Measurements from ENCODE around the gene RNF144A. TPM values are rescaled to one million over a fixed set of nuclear protein-coding genes. Genes with fewer than 3 reads are reported as not detected.
A peak's percentile ranks its signal among the peaks of the same experiment; 100 is the strongest.

The RNF144A gene
- total and polyA plus RNA-seq, 2 donors from 2014 or later: 4.2 to 12.3 TPM

- DNase-seq (peak in 3 of 5 donors; percentile 43 to 81 (median 69)), FAIRE-seq (no peak)
- no peak for TF ChIP-seq CTCF (IDR thresholded peaks at IDR 0.05; ENCODE audit: borderline replicate concordance, extremely low read depth, insufficient read depth)
- Histone ChIP-seq H3K9ac (ENCODE audit: low read length in 3 of 3) (peak overlapping the region; percentile 25 to 51 (median 35)), H3K4me1 (ENCODE audit: control insufficient read depth in 2 of 3, insufficient read depth in 2 of 3, low read depth in 1 of 3, low read length in 3 of 3) (peaks cover 8 to 19% (median 14%) of the 10 kb centered on the region in 3 donors), H3K27me3 (ENCODE audit: control insufficient read depth, insufficient read depth, low read length) (no peaks in the 10 kb centered on the region), H3K9me3 (ENCODE audit: control insufficient read depth in 2 of 3, insufficient read depth in 1 of 3, low read length in 3 of 3) (no peaks in the 10 kb centered on the region), H3K27ac (ENCODE audit: low read depth in 2 of 2, low read length in 2 of 2) (peak overlapping the region; percentile 11 to 21), H3K36me3 (ENCODE audit: control insufficient read depth in 2 of 3, insufficient read depth in 3 of 3, low read length in 3 of 3) (no peaks in the 10 kb centered on the region), H3K4me3 (ENCODE audit: low read length in 3 of 3) (peak overlapping the region; percentile 29 to 66 (median 55))
- intact Hi-C loops (cut with DNase I): no loop called here
These were observed 679 bp downstream of the RNF144A start for GRCh38 chr2:6917761-6918421.

- no peak for TF ChIP-seq CTCF (IDR thresholded peaks at IDR 0.05; ENCODE audit: borderline replicate concordance, extremely low read depth, insufficient read depth)
- DNase-seq (peak in 1 of 5 donors; percentile 40), FAIRE-seq (no peak)
- no peaks in the 10 kb centered on the region for H3K27me3 ChIP-seq (ENCODE audit: control insufficient read depth, insufficient read depth, low read length)
- H3K9ac ChIP-seq (ENCODE audit: low read length in 3 of 3): no peak overlapping the region
- peaks cover 8 to 19% (median 17%) of the 10 kb centered on the region in 3 donors for H3K4me1 ChIP-seq (ENCODE audit: control insufficient read depth in 2 of 3, insufficient read depth in 2 of 3, low read depth in 1 of 3, low read length in 3 of 3)
- no peaks in the 10 kb centered on the region for H3K36me3 ChIP-seq (ENCODE audit: control insufficient read depth in 2 of 3, insufficient read depth in 3 of 3, low read length in 3 of 3)
- H3K4me3 ChIP-seq (ENCODE audit: low read length in 3 of 3): no peak overlapping the region
- no peaks in the 10 kb centered on the region for H3K9me3 ChIP-seq (ENCODE audit: control insufficient read depth in 2 of 3, insufficient read depth in 1 of 3, low read length in 3 of 3)
- intact Hi-C loops (cut with DNase I): no loop called here
- H3K27ac ChIP-seq (ENCODE audit: low read depth in 2 of 2, low read length in 2 of 2): peak overlapping the region in 1 of 2 donors; percentile 15
These were observed 2.9 kb downstream of the RNF144A start for GRCh38 chr2:6919901-6920742.

GRCh38 chr2:6920743-6921064 is 3.5 kb downstream of the RNF144A start:
- FAIRE-seq: no peak
- Histone ChIP-seq H3K36me3 (ENCODE audit: control insufficient read depth in 2 of 3, insufficient read depth in 3 of 3, low read length in 3 of 3) (no peaks in the 10 kb centered on the region), H3K27me3 (ENCODE audit: control insufficient read depth, insufficient read depth, low read length) (no peaks in the 10 kb centered on the region), H3K27ac (ENCODE audit: low read depth in 2 of 2, low read length in 2 of 2) (no peak overlapping the region), H3K4me1 (ENCODE audit: control insufficient read depth in 2 of 3, insufficient read depth in 2 of 3, low read depth in 1 of 3, low read length in 3 of 3) (peaks cover 10 to 21% (median 19%) of the 10 kb centered on the region in 3 donors), H3K9ac (ENCODE audit: low read length in 3 of 3) (no peak overlapping the region), H3K9me3 (ENCODE audit: control insufficient read depth in 2 of 3, insufficient read depth in 1 of 3, low read length in 3 of 3) (no peaks in the 10 kb centered on the region), H3K4me3 (ENCODE audit: low read length in 3 of 3) (no peak overlapping the region)
- intact Hi-C loops (cut with DNase I): no loop called here
- TF ChIP-seq CTCF (IDR thresholded peaks at IDR 0.05; ENCODE audit: borderline replicate concordance, extremely low read depth, insufficient read depth): no peak
- peak in 1 of 5 donors; percentile 66 for DNase-seq

All from kidney (tissue), 14 donors.